Keratinocyte (primary cell): ENCODE data around the gene MLLT1. TPM values are rescaled to one million over a fixed set of nuclear protein-coding genes. Genes with fewer than 3 reads are reported as not detected.

Experiments
- DNase-seq: peaks from one replicate; pipeline ENCODE4 v3.0.0-alpha.2; 2011; ENCODE audit warnings: low read depth, missing footprints, low spot score
- FAIRE-seq: peaks from 2 replicates; lab custom pipeline; 2011; peaks lifted over from hg19 to GRCh38; lab: Jason Lieb, UNC
- H2AFZ ChIP-seq: 2 replicates; pipeline ENCODE4 v1.6.0; 2012; ENCODE audit warnings: low read length, control low read depth, inconsistent platforms; ENCODE audit not compliant: control insufficient read depth
- H3K27ac ChIP-seq: 2 replicates; pipeline ENCODE4 v1.5.1; 2011; ENCODE audit warnings: low read length; ENCODE audit not compliant: control insufficient read depth, insufficient read depth
- H3K27me3 ChIP-seq: 3 replicates; pipeline ENCODE4 v1.6.0; 2011; ENCODE audit warnings: low read length; ENCODE audit not compliant: control insufficient read depth, insufficient read depth; ENCODE audit errors: extremely low read depth
- H3K36me3 ChIP-seq, 2 experiments: 2 replicates in 1 of 2; 3 replicates in 1 of 2; pipeline ENCODE4 v1.5.1; 2011; ENCODE audit warnings: low read length in 2 of 2, mild to moderate bottlenecking in 1 of 2; ENCODE audit not compliant: control insufficient read depth in 2 of 2, insufficient read depth in 2 of 2; ENCODE audit errors: extremely low read depth in 1 of 2
- H3K4me1 ChIP-seq: 3 replicates; pipeline ENCODE4 v1.5.1; 2011; ENCODE audit warnings: low read length; ENCODE audit not compliant: control insufficient read depth, insufficient read depth; ENCODE audit errors: extremely low read depth
- H3K4me2 ChIP-seq: 3 replicates; pipeline ENCODE4 v1.6.0; 2011; ENCODE audit warnings: low read depth, low read length; ENCODE audit not compliant: control insufficient read depth, insufficient read depth; ENCODE audit errors: extremely low read depth
- H3K4me3 ChIP-seq, 3 experiments: fragments of 200-600 bp in 1 of 3; sonication (generic) in 1 of 3; 2 replicates in 2 of 3; 3 replicates in 1 of 3; pipeline ENCODE4 v1.5.1; 2011 to 2016; ENCODE audit warnings: low read length in 3 of 3, mild to moderate bottlenecking in 3 of 3, control low read depth in 2 of 3, inconsistent platforms in 1 of 3, low read depth in 1 of 3, mixed read lengths in 1 of 3, mixed run types in 1 of 3, moderate library complexity in 1 of 3; ENCODE audit not compliant: control insufficient read depth in 2 of 3, insufficient read depth in 2 of 3; ENCODE audit errors: extremely low read depth in 1 of 3
- H3K79me2 ChIP-seq: 2 replicates; pipeline ENCODE4 v1.6.0; 2012; ENCODE audit warnings: low read length; ENCODE audit not compliant: control insufficient read depth, insufficient read depth
- H3K9ac ChIP-seq: 3 replicates; pipeline ENCODE4 v1.6.0; 2011; ENCODE audit warnings: low read length; ENCODE audit not compliant: control insufficient read depth, insufficient read depth; ENCODE audit errors: extremely low read depth
- H3K9me1 ChIP-seq: 3 replicates; pipeline ENCODE4 v1.6.0; 2011; ENCODE audit warnings: low read length; ENCODE audit not compliant: control insufficient read depth, insufficient read depth; ENCODE audit errors: extremely low read depth
- H3K9me3 ChIP-seq: 2 replicates; pipeline ENCODE4 v1.5.1; 2012; ENCODE audit warnings: low read depth, low read length; ENCODE audit not compliant: control insufficient read depth
- H4K20me1 ChIP-seq: 3 replicates; pipeline ENCODE4 v1.6.0; 2011; ENCODE audit warnings: low read length; ENCODE audit not compliant: control insufficient read depth, insufficient read depth; ENCODE audit errors: extremely low read depth
- EZH2 ChIP-seq: IDR thresholded peaks from one replicate; pipeline ENCODE4 v1.6.1; 2012; ENCODE audit warnings: inconsistent platforms, mild to moderate bottlenecking, low read length, moderate library complexity
- dilution Hi-C: fragments of 300-500 bp; cut with MboI; formaldehyde crosslinking; loops from one replicate; pipeline ENCODE4 v1.7.0; 2020; ENCODE audit warnings: low sequenced_read_pairs; ENCODE audit not compliant: extremely low pct_ligation_motif_present
- polyA plus RNA-seq, 5 experiments: library from polyadenylated mRNA; depleted of rRNA in 3 of 5; stranded (reverse) in 3 of 5; stranded (forward) in 1 of 5; unstranded in 1 of 5; fragments of >200 nt; gene quantifications; 1 replicate in 1 of 5; 2 replicates in 3 of 5; 3 replicates in 1 of 5; pipeline versions ENCODE4 v1.2.1 to v1.2.3, GENCODE V29; 2011 to 2012; ENCODE audit warnings: missing spikeins in 2 of 5, low read depth in 1 of 5, low replicate concordance in 1 of 5
- TF ChIP-seq, protein P1 (sequence below), 3 experiments: IDR thresholded peaks in 1 of 3; conservative IDR thresholded peaks in 1 of 3; optimal IDR thresholded peaks in 1 of 3; 2 replicates in 2 of 3; 3 replicates in 1 of 3; pipeline versions ENCODE3 to v1.5.1; 2011; ENCODE audit warnings: low read length in 3 of 3, mild to moderate bottlenecking in 3 of 3, moderate library complexity in 2 of 3, control low read depth in 1 of 3, inconsistent platforms in 1 of 3; ENCODE audit not compliant: insufficient read depth in 2 of 3; ENCODE audit errors: extremely low read depth in 1 of 3

Gene MLLT1
- polyA plus RNA-seq, 1 donor (not counting 4 experiments of a cell fraction or from before 2014, with no cell fraction given), result 8.3 TPM

DNA sequence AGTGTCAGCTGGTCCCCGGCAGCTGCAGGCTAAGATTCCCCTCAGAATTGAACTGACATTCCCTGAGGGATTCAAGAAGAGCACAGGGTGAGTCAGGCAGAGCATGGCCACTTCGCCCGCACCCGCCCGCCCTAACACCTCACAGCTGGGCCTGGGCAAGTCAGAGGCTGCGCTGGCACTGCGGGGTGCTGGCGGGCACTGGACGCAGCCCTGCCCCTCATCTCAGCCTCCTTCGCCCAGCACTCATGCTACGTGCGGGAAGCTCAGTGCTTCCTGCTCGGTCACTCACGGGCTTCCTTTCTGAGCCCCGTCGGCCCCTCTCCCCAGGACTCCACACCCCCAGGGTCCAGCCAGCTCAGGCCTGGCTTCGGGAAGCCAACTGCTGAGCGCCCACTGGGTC is 56.9 kb downstream of the MLLT1 start:
- no peak for TF ChIP-seq EZH2
- TF ChIP-seq, protein P1, sequence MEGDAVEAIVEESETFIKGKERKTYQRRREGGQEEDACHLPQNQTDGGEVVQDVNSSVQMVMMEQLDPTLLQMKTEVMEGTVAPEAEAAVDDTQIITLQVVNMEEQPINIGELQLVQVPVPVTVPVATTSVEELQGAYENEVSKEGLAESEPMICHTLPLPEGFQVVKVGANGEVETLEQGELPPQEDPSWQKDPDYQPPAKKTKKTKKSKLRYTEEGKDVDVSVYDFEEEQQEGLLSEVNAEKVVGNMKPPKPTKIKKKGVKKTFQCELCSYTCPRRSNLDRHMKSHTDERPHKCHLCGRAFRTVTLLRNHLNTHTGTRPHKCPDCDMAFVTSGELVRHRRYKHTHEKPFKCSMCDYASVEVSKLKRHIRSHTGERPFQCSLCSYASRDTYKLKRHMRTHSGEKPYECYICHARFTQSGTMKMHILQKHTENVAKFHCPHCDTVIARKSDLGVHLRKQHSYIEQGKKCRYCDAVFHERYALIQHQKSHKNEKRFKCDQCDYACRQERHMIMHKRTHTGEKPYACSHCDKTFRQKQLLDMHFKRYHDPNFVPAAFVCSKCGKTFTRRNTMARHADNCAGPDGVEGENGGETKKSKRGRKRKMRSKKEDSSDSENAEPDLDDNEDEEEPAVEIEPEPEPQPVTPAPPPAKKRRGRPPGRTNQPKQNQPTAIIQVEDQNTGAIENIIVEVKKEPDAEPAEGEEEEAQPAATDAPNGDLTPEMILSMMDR (optimal IDR thresholded peaks at IDR 0.05 in 1 of 3, IDR thresholded peaks at IDR 0.05 in 1 of 3, conservative IDR thresholded peaks at IDR 0.05 in 1 of 3; ENCODE audit: extremely low read depth in 1 of 3, insufficient read depth in 2 of 3, low read length in 3 of 3), result no peak
- H3K4me3 ChIP-seq, result peak overlapping the region in 1 of 3 experiments; percentile 14
- peaks cover 2% of the 10 kb centered on the region for H3K79me2 ChIP-seq
- peak overlapping the region; percentile 36 for H3K27ac ChIP-seq
- peaks cover 3% of the 10 kb centered on the region for H3K9me1 ChIP-seq
- no peak overlapping the region for H2AFZ ChIP-seq
- H3K4me1 ChIP-seq, result peaks cover 16% of the 10 kb centered on the region
- peak overlapping the region; percentile 60 for H3K4me2 ChIP-seq
- peaks cover 4% of the 10 kb centered on the region for H4K20me1 ChIP-seq
- no peaks in the 10 kb centered on the region for H3K9me3 ChIP-seq
- FAIRE-seq, result peak; percentile 83
- no peak for DNase-seq
- peaks cover 6 to 22% of the 10 kb centered on the region in 2 experiments for H3K36me3 ChIP-seq
- dilution Hi-C loops, result no loop called here
- H3K9ac ChIP-seq, result peak overlapping the region; percentile 37
- no peaks in the 10 kb centered on the region for H3K27me3 ChIP-seq

DNA sequence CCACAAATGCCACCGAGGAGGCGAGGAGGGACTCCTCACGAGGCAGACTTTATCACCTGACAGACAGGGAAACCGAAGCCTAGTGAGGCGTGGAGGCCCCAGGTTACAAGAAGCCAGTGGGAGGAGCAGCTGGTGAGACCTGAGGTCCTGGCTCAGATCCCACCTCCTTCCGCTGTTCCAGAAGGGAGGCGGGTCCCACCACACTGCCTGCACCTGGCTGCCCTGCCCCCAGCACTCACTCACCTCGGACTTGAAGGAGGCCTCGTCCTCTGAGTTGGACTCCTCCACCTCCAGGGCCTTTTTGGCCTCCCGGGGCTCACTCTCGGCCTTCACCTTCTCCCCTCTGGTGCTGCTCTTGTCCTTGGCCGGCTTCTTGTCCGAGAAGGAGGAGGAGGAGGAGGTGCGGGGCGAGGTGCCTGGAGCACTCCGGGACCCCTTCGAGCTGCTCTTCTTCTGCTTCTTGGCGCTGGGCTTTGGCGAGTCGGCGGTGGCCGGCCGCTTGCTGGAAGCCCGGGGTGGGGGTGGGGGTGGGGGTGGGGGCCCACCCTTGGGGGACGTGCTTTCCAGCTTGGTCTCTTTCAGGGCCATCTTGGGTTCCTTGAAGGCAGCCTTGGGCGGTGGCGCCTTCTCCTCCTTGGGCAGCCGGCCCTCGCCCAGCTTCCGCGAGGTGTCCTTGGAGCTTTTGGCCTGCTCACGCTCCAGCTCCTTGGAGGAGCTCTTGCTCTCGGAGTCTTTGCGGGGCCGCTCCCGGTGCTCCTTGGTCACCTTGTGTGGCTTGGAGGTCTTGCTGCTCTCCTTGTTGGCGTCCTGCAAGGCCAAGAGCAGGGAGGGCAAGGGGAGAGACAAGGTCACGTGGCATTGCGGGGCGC is 57.7 kb downstream of the MLLT1 start:
- dilution Hi-C loops, result no loop called here
- no peaks in the 10 kb centered on the region for H3K9me3 ChIP-seq
- peaks cover 2% of the 10 kb centered on the region for H3K79me2 ChIP-seq
- TF ChIP-seq, protein P1 (optimal IDR thresholded peaks at IDR 0.05 in 1 of 3, IDR thresholded peaks at IDR 0.05 in 1 of 3, conservative IDR thresholded peaks at IDR 0.05 in 1 of 3; ENCODE audit: extremely low read depth in 1 of 3, insufficient read depth in 2 of 3, low read length in 3 of 3), result no peak
- TF ChIP-seq EZH2, result no peak
- peaks cover 4% of the 10 kb centered on the region for H4K20me1 ChIP-seq
- DNase-seq (no peak), FAIRE-seq (no peak)
- H3K9ac ChIP-seq, result no peak overlapping the region
- H3K4me1 ChIP-seq, result peaks cover 16% of the 10 kb centered on the region
- no peaks in the 10 kb centered on the region for H3K27me3 ChIP-seq
- H3K4me3 ChIP-seq, result no peak overlapping the region
- peaks cover 3% of the 10 kb centered on the region for H3K9me1 ChIP-seq
- H3K27ac ChIP-seq, result no peak overlapping the region
- peaks cover 6 to 24% of the 10 kb centered on the region in 2 experiments for H3K36me3 ChIP-seq
- H3K4me2 ChIP-seq, result peak overlapping the region; percentile 60
- H2AFZ ChIP-seq, result no peak overlapping the region
